ENCODE data around the gene BTBD6.

The BTBD6 gene

DNA sequence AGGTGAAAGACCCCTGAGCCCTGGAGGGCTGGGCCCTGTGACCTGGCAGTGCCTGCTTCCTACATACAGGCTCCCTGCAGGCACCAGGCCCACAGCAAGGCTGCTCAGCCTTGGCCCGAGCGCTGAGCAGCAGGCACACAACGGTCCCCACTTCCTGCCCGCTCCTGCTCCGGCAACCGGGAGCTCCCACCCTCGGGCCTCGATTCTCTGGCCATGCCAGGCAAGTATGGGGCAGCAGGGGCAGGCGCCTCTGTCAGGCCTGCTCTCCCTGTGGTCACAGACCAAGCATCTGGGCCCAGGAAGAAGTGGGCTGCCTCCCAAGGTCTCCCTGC is 36.6 kb upstream of the BTBD6 start:
- no peak for DNase-seq

GRCh38 chr14:105212541-105213300 is 35.6 kb upstream of the BTBD6 start:
- DNase-seq, result no peak

DNA sequence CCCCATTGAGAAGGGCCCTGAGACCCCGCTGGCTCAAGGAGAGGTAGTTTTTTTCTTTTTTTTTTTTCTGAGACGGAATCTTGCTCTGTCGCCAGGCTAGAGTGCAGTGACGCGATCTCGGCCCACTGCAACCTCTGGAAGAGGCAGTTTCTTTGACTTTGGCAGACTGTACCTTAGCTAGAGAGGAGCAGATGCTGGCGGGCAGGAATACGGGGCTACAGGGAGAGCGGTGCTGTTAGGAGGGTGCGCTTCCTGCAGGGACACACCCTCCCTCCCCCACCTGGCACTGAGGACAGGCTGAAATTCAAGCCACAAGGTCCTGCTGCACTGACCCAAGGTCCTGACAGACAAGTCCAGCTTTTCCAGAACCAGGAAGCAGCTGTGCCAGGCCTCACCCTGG is 35.0 kb upstream of the BTBD6 start:
- no peak for DNase-seq

GRCh38 chr14:105214324-105214915 is 33.9 kb upstream of the BTBD6 start:
- no peak for DNase-seq

GRCh38 chr14:105215602-105216001 is 32.7 kb upstream of the BTBD6 start:
- DNase-seq, result no peak

- no peak for DNase-seq
These were observed 31.7 kb upstream of the BTBD6 start for GRCh38 chr14:105216490-105217247.

GRCh38 chr14:105217774-105218173 is 30.6 kb upstream of the BTBD6 start:
- no peak for DNase-seq

DNA sequence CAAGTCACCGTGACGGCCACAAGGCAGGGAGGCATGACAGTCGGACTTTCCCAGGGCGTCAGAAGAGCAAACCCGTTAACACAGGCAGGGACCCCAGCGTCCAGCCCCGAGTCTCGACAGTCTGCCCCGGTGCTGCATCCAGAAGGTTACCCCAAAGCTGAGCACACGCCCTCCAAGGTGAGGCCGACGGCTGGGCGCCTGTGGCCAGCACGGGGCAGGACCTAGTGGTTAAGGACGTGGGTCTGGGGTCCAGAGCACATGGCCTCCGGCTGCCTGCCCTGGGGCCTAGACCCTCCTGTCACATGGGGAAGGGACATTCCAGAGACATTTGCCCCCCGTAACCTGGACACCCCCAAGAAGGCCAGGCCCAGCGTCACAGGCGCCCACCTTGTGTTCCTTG is 29.7 kb upstream of the BTBD6 start:
- DNase-seq, result no peak

- no peak for DNase-seq
These were observed 29.2 kb upstream of the BTBD6 start for GRCh38 chr14:105219043-105219612.

GRCh38 chr14:105219753-105220152 is 28.6 kb upstream of the BTBD6 start:
- DNase-seq, result no peak

- no peak for DNase-seq
These were observed 27.4 kb upstream of the BTBD6 start for GRCh38 chr14:105220699-105221597.

- no peak for DNase-seq
These were observed 26.6 kb upstream of the BTBD6 start for GRCh38 chr14:105221598-105222178.

DNA sequence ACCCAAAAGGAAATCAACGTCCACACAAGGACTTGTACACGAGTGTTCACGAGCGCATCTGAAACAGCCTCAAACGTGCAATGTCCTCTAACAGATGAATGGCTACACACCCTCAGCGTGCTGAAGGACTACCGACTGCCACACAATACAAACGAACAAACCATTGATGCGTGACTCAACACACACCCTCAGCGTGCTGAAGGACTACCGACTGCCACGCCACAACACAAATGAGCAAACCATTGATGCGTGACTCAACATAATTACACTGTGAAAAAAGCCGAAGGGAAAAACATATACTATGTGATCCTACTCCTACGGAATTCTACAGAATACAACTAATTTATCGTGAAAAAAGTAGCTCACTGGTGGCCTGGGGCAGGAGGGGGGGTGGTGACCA is 25.1 kb upstream of the BTBD6 start:
- no peak for DNase-seq

- no peak for DNase-seq
These were observed 24.4 kb upstream of the BTBD6 start for GRCh38 chr14:105223770-105224544.

- no peak for DNase-seq
These were observed 23.3 kb upstream of the BTBD6 start for GRCh38 chr14:105224845-105225570.

DNA sequence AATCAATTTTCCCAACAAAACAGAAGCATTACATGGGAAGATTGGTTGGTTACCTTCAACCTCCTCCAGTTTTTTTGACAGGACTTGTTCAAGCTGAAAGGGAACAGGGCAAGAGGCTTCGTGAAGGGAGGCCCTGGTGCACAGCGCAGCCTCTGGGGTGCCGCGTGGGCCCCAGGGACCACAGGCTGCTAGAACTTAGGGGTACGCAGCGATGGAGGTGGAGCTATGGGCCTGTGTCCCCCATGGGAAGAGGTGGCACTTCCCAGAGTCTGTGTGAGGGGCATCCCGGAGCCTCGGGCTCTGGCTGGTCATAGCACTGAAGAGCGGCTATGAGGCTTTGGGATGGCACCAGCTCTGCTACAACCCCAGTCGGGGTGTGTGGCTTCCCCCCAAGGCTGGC is 22.1 kb upstream of the BTBD6 start:
- DNase-seq, result no peak

- DNase-seq, result no peak
These were observed 21.0 kb upstream of the BTBD6 start for GRCh38 chr14:105227346-105227745.

DNA sequence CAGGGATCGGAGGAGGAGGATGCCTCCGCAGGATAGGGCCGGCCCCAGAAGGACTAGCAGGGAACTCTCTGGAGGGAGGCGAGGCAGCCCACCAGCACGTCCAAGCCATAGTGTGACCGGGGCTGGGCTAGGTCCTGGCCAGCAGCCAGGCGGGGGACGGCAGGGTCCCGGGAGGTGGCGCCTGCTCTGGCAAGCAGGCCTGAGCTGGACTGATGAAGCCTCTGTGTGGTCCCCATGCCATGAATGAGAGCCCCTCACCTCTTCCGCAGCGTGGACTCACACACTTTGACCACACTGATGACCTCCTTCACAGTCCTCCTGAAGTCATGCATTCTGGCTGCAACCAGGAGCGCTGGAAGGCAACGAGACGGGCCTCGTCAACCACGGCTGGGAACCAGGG is 19.8 kb upstream of the BTBD6 start:
- no peak for DNase-seq

GRCh38 chr14:105229099-105229655 is 19.2 kb upstream of the BTBD6 start:
- no peak for DNase-seq

GRCh38 chr14:105240811-105241576 is 7.3 kb upstream of the BTBD6 start:
- no peak for DNase-seq

Measured in NCI-H774 (cell line).